K562 (cell line): ENCODE measurements around the gene IP6K3.

Experiments
- DNMT1 ChIP-seq: fragments of 450-650 bp; IDR thresholded peaks from 2 replicates; pipeline ENCODE4 v1.6.1; 2016; ENCODE audit warnings: antibody characterized with exemption, mild to moderate bottlenecking
- FOXK1 ChIP-seq: sonication (generic); formaldehyde crosslinking; IDR thresholded peaks from 2 replicates; pipeline ENCODE4 v1.8.0; 2022; ENCODE audit warnings: missing genetic modification reagents, mild to moderate bottlenecking, borderline replicate concordance

- TF ChIP-seq DNMT1: no peak
- no peak for TF ChIP-seq FOXK1
Measured at GRCh38 chr6:33719326-33719987, 27.2 kb downstream of the IP6K3 start.
